C4-2B (cell line): ENCODE data around the gene CARM1.

Experiments
- H3K27ac ChIP-seq: fragments of 450-650 bp; 2 replicates; pipeline ENCODE4 v1.5.1; 2017
- CTCF ChIP-seq: fragments of 450-650 bp; conservative IDR thresholded peaks from 2 replicates; pipeline ENCODE4 v1.5.1; 2017; ENCODE audit warnings: mild to moderate bottlenecking
- ZFX ChIP-seq: fragments of 450-650 bp; IDR thresholded peaks from 2 replicates; pipeline ENCODE4 v1.6.1; 2017

The CARM1 gene

DNA sequence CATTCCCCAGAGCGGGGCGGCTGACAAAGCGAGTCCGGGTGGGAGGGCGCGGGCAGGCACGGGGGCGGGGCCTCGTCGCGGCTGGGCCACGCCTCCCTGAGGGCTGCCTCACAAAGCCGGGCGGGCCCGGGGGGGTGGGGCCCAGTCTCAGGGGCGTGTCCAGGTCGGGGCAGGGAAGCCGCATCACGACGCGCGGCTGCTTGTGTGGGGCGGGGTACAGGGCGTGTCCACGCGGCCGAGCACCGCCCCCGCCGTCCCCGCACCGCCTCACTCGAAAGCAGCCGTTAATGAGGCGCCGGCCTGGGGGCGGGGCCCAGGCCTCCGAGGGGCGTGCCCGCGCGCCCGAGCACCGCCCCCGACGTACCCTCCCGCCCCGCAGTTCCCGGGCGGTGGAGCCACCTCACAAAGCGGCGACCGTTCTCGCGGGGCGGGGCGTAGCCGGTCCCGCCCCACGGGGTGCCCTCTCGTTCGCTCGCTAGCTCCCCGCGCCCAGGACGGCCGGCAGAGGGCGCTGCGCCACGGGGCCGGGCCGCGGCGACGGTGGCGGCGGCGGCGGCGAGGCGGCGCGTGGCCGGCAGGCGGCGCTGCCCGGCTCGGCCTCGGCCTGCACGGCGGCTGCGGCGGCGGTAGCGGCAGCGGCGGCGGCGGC, at the start of gene CARM1:
Gene CARM1 (plus strand): TSS at position 599 of the 649 bp plus-strand sequence. CDS start 150 bp downstream, outside the sequence.
- peak; percentile 93 for TF ChIP-seq CTCF
- no peak for TF ChIP-seq ZFX
- H3K27ac ChIP-seq = peak within 1 kb of the TSS; percentile 85

GRCh38 chr19:10823690-10824089, 47.7 kb upstream of the CARM1 start:
- no peak overlapping the region for H3K27ac ChIP-seq
- TF ChIP-seq CTCF = no peak
- TF ChIP-seq ZFX = no peak

DNA sequence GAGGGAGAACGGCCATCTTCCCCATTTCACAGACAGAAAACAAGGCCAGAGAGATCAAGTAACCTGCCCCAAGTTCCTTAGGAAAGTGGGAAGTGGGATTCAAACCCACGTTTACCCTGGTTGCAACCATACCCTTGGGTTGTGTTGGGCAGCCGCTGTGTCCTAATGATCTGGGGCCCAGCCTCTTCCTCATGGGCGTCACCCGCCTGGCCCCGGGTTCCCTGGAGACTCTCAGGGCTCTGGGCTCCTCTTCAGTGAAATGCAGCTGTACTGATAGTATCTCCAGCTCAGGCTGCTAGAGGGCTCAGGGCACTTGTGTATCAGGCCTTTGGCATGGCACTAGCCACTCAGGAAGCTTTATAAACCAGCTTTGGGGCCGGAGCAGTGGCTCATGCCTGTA, 45.1 kb upstream of the CARM1 start:
- TF ChIP-seq CTCF = no peak
- TF ChIP-seq ZFX = no peak
- H3K27ac ChIP-seq = no peak overlapping the region

DNA sequence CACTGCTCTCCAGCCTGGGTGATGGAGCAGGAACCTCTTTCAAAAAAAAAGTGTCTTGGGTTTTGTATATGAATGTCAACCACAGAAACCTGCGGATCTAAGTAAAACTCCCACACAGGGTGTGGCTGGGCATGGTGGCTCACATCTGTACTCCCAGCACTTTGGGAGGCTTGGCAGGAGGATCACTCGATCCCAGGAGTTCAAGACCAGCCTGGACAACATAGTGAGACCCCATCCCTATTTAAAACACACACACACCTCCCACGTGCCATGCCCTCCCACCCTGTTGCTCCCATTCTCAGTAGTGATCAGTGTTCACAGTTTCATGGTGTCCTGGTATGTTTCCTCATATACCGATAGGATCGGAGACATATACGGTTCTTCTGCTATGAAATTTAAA, 44.5 kb upstream of the CARM1 start:
- H3K27ac ChIP-seq = no peak overlapping the region
- TF ChIP-seq ZFX = no peak

DNA sequence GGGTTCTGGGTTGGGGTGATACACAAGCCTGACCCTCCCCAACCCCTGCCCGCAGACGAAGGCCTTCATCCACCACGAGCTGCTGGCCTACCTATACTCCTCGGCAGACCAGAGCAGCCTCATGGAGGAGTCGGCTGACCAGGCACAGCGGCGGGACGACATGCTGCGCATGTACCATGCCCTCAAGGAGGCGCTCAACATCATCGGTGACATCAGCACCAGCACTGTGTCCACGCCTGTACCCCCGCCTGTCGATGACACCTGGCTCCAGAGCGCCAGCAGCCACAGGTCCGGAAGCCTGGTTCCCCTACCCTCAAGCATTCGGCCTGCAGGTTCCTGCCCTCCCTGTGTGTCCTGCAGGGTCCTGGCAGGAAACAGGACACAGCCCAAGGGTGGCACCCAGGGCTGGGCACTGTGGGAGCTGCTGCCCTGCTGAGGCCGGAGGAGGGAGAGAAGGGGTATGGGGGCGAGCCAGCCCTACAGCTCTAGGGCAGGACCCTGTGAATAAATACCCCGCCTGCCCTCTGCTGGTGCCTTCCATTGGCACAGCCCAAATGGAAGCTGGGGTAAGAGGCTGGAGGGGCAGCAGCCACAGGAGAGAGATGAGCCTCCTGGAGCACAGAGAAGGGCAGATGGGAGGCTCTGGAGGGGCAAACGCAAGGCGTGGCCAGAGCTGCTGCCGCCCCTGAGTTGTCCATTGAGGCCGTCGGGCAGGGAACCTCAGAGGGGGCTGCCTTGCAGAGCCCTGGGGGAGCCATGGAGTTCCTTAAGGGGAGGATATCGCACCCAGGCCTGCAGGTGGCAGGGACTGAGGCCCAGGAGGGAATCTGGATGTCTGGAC, 42.2 kb upstream of the CARM1 start:
- no peak; the same call in 1 of the 2 replicates for TF ChIP-seq CTCF
- no peak for TF ChIP-seq ZFX
- no peak overlapping the region for H3K27ac ChIP-seq

- no peak for TF ChIP-seq CTCF
- TF ChIP-seq ZFX = no peak
- no peak overlapping the region for H3K27ac ChIP-seq
Measured at GRCh38 chr19:10829967-10830366, 41.4 kb upstream of the CARM1 start.

DNA sequence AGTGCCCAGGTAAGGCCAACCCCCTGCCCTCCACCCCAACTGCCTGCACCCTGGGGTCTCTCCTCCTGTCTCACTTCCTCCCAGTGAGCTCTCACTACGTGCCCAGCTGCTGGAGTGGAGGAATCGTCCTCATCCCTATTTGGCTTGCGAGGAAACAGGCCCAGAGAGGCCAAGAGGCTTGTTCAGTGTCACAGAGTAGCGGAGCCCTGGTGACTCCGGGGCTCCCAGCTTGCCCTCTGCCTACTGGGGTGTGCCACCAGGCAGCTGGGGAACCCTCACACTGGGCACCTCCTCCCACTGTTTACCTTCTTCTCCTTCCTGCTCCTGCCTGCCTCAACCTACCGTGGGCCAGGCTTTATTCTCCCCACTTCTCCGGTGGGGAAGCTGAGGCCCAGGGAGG, 41.0 kb upstream of the CARM1 start:
- no peak overlapping the region for H3K27ac ChIP-seq
- TF ChIP-seq CTCF = no peak
- no peak for TF ChIP-seq ZFX
